Measurements from ENCODE around the gene C6orf47.
A peak's percentile ranks its signal among the peaks of the same experiment; 100 is the strongest.

Gene C6orf47

GRCh38 chr6:31614075-31614619, 46.4 kb downstream of the C6orf47 start:
- H3K9me3 ChIP-seq (replicated peaks in 1 of 11), result no peaks in the 10 kb centered on the region
- H3K4me3 ChIP-seq, result peak overlapping the region in 1 of 10 experiments; percentile 56; a peak in 1 of 20 replicates
- no peaks in the 10 kb centered on the region; a peak in 1 of 22 replicates for H4K20me1 ChIP-seq
- no peak for TF ChIP-seq Cebpa-rat (IDR thresholded peaks at IDR 0.05)
- peak overlapping the region in 8 of 11 experiments; percentile 20 to 82 (median 56); a peak in 6 of 22 replicates for H3K9ac ChIP-seq
- peaks cover 0 to 4% (median 0%) of the 10 kb centered on the region in 11 experiments; a peak in 2 of 22 replicates for H3K27me3 ChIP-seq
- H3K27ac ChIP-seq, result peak overlapping the region in 6 of 11 experiments; percentile 54 to 83 (median 71); a peak in 12 of 22 replicates
- H3K4me2 ChIP-seq, result peak overlapping the region in 9 of 11 experiments; percentile 66 to 99 (median 92); a peak in 19 of 22 replicates
- peaks cover 0 to 5% (median 0%) of the 10 kb centered on the region in 11 experiments; a peak in 1 of 22 replicates for H3K36me3 ChIP-seq
- H3K4me1 ChIP-seq, result peaks cover 24 to 70% (median 35%) of the 10 kb centered on the region in 10 experiments

GRCh38 chr6:31610968-31611367, 49.6 kb downstream of the C6orf47 start:
- Histone ChIP-seq H3K4me3 (no peak overlapping the region), H3K36me3 (no peaks in the 10 kb centered on the region), H3K4me1 (peaks cover 24 to 38% (median 34%) of the 10 kb centered on the region in 10 experiments), H3K27me3 (peaks cover 0 to 4% (median 0%) of the 10 kb centered on the region in 11 experiments; a peak in 2 of 22 replicates), H3K9me3 (replicated peaks in 1 of 11) (no peaks in the 10 kb centered on the region), H3K27ac (no peak overlapping the region), H4K20me1 (no peaks in the 10 kb centered on the region; a peak in 1 of 22 replicates), H3K4me2 (peak overlapping the region in 1 of 11 experiments; percentile 27; a peak in 1 of 22 replicates), H3K9ac (no peak overlapping the region)
- TF ChIP-seq Cebpa-rat (IDR thresholded peaks at IDR 0.05), result no peak

- no peak overlapping the region for H3K9ac ChIP-seq
- no peaks in the 10 kb centered on the region for H3K36me3 ChIP-seq
- no peak overlapping the region for H3K27ac ChIP-seq
- no peaks in the 10 kb centered on the region; a peak in 1 of 22 replicates for H4K20me1 ChIP-seq
- no peak for TF ChIP-seq Cebpa-rat (IDR thresholded peaks at IDR 0.05)
- no peak overlapping the region for H3K4me2 ChIP-seq
- H3K9me3 ChIP-seq (replicated peaks in 1 of 11), result no peaks in the 10 kb centered on the region
- H3K27me3 ChIP-seq, result peaks cover 0 to 4% (median 0%) of the 10 kb centered on the region in 11 experiments; a peak in 2 of 22 replicates
- H3K4me3 ChIP-seq, result no peak overlapping the region
- peaks cover 13 to 29% (median 24%) of the 10 kb centered on the region in 10 experiments for H3K4me1 ChIP-seq
These were observed 50.8 kb downstream of the C6orf47 start for GRCh38 chr6:31609519-31610406.
